GM12864 (cell line): ENCODE measurements around the gene PLCB2.

Experiments
- DNase-seq: peaks from one replicate; pipeline ENCODE4 v3.0.0-alpha.2; 2011; ENCODE audit warnings: low read depth
- H3K4me3 ChIP-seq: 2 replicates; pipeline ENCODE4 v1.5.1; 2011; ENCODE audit warnings: mild to moderate bottlenecking, low read depth, low read length, control low read depth
- CTCF ChIP-seq: IDR thresholded peaks from 2 replicates; pipeline ENCODE4 v1.5.1; 2011; ENCODE audit warnings: low read depth, mild to moderate bottlenecking, moderate library complexity, low read length, control low read depth, inconsistent platforms; ENCODE audit errors: missing control alignments

Gene PLCB2

GRCh38 chr15:40344631-40345120 is 36.9 kb upstream of the PLCB2 start:
- TF ChIP-seq CTCF, result peak; percentile 88
- no peak for DNase-seq
- H3K4me3 ChIP-seq, result no peak overlapping the region

GRCh38 chr15:40344217-40344616 is 36.5 kb upstream of the PLCB2 start:
- H3K4me3 ChIP-seq, result no peak overlapping the region
- TF ChIP-seq CTCF, result no peak
- DNase-seq, result no peak

GRCh38 chr15:40343512-40343911 is 35.8 kb upstream of the PLCB2 start:
- DNase-seq, result no peak
- no peak for TF ChIP-seq CTCF
- no peak overlapping the region for H3K4me3 ChIP-seq

GRCh38 chr15:40342416-40343320 is 34.9 kb upstream of the PLCB2 start:
- H3K4me3 ChIP-seq, result no peak overlapping the region
- no peak for TF ChIP-seq CTCF
- no peak for DNase-seq

GRCh38 chr15:40340740-40341400 is 33.1 kb upstream of the PLCB2 start, which contains the start of gene CCDC9B:
CCDC9B (minus strand) TSS chr15:40340939; CDS start chr15:40340819, 120 bp downstream.
- no peak for TF ChIP-seq CTCF
- no peak within 1 kb of the TSS for H3K4me3 ChIP-seq
- no peak for DNase-seq

GRCh38 chr15:40340038-40340739 is 32.5 kb upstream of the PLCB2 start:
- DNase-seq, result no peak
- TF ChIP-seq CTCF, result no peak
- no peak overlapping the region for H3K4me3 ChIP-seq
